Putamen (tissue), 1 donor: ENCODE results near the gene EPC2.
"Not testable (repeated sequence)": the region's sequence is repeated elsewhere in the genome, so short reads cannot be mapped to it uniquely, and the experiment has no call there.

Experiments used
- DNase-seq: peaks from one replicate; pipeline ENCODE4 v3.0.0-alpha.2; 2016; ENCODE audit warnings: low spot score

The EPC2 gene

DNA sequence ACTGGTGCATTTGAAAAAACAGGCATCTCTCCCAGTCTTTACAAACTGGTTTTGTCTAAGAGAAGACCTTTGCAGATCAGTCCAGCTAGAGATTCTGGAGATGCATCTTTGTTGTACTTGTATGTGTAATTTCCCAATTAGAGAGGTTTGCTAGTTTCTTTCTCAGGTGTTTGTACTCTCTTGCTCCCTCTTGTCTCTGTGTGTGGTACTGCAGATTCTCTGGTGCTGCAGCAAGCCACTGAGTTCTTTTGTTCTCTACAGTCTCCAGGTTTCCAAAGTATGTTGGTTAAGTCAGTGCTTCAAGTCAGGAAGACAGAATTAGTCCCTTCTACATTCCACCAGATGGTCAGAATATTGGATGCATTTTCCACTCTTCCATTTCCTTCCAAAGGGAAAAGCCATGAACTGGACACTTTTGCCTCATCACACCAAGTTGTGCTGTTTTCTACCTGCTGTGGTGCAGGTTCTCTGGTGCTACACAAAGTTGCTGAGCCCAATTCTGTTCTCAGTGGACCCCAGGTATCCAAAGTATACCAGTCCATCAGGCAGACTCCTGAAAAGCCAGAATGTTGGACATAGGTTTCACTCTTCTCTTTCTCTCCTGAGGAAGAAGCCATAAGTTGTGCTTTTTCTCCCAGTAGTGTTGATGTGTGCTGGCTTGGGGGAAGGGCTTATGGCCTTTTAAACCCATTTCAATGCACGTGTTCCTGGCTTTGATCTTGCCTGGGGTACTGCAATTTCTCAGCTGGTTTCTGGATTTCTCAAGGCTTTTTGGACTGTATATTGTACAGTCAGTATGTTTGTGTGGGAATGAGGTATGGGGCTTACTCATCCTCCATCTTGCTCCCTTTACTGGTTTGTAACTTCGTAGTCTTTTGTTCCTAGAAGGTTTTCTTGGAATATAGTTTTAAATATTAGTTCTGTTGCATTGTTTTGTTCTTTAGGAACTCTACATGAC is 29.8 kb downstream of the EPC2 start:
- DNase-seq, result no peak

DNA sequence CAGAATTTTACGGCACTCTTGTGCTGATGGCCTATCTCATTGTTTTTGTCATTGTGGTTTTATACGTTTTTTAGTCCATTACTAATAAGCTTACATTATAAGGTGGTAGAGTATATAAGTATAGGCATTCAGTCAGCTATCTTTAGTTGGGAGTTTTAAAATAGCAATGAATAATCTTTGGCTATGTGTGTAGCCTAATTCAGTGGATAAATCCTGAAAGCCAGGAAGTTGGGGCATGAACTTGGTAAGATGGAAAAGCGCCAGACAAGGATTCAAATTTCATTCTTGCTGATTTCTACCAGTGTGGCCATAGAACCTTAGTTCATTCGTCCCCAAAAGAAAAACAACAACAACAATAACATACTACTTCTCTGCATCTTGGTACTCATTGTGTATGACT is 31.2 kb downstream of the EPC2 start:
- DNase-seq, result no peak

GRCh38 chr2:148678302-148679179 is 34.0 kb downstream of the EPC2 start:
- DNase-seq, result not testable (repeated sequence)

DNA sequence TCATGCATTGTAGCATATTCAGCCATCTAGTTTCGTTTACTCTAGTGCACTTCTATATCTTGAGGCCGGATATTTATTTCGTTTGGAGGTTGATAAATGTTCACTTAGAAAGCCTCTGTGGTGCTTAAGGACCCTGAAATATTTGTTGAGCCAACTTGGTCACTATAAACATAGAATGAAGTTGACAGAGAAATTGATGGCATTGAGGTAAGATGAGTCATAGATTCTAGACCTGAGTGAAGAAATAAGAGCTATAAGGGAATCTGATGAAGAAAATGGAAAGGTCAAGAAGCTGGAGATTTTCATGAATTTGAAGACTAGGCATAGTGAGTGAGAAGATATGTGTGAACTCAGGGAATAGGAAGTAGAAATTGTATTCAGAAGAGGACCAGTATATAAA is 35.9 kb downstream of the EPC2 start:
- DNase-seq, result no peak

- no peak for DNase-seq
Observed at GRCh38 chr2:148681443-148681842, 36.9 kb downstream of the EPC2 start.

- not testable (repeated sequence) for DNase-seq
Observed at GRCh38 chr2:148681862-148682261, 37.3 kb downstream of the EPC2 start.

GRCh38 chr2:148684507-148684906 is 40.0 kb downstream of the EPC2 start:
- no peak for DNase-seq

- no peak for DNase-seq
Observed at GRCh38 chr2:148687543-148687942, 43.0 kb downstream of the EPC2 start.

- not testable (repeated sequence) for DNase-seq
Observed at GRCh38 chr2:148688011-148688410, 43.5 kb downstream of the EPC2 start.

GRCh38 chr2:148696985-148697384 is 52.4 kb downstream of the EPC2 start:
- DNase-seq, result no peak

GRCh38 chr2:148699830-148700229 is 55.3 kb downstream of the EPC2 start:
- DNase-seq, result no peak

DNA sequence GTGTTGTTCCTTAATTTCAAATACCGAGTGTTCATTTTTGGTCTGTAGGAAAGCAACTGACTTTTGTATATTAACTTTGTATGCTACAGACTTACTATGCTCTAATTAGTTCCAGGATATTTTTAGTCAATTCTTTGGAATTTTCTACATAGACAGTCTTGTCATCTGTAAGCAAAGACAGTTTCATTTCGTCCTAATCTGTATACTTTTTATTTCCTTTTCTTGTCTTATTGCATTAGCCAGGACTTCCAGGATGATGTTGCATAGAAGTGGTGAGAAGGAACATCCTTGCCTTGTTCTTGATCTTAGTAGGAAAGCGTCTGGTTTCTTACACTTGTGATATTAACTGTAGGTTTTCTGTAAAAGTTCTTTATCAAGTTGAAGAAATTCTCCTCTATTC is 56.5 kb downstream of the EPC2 start:
- no peak for DNase-seq

DNA sequence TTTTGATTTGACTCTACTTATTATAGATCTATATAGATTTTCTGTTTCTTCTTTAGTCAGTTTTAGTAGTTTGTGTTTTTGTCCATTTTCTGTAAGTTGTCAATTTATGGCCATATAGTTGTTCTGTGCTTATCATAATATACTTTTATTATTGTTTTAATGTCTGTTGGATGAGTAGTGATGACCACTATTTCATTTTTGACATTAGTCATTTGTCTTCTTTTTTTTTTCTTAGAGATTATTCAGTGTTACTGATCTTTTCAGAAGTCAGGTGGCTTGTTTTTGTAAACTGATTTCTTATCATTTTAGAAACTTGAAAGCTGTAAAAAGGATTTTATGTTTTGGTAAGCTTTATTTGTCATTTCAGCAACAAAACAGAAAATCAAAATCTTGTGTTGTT is 57.3 kb downstream of the EPC2 start:
- no peak for DNase-seq

DNA sequence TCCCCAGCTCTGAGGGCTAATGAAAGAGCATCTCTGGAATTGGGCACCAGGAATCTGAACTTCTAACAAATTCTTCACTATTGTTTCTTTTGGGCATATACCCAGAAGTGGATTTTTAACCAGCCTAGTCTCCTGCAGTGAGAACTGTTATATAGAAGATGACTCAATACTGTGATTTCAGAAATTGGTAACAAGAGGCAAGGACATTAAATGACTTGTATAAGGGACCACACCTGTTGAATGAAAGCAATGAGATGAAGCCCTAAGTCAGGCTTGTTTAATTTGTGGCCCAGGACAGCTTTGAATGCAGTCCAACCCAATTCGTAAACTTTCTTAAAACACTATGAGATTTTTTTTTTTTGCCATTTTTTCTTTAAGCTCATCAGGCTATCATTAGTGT is 57.9 kb downstream of the EPC2 start:
- DNase-seq, result no peak

GRCh38 chr2:148704247-148704646 is 59.7 kb downstream of the EPC2 start:
- DNase-seq, result no peak

GRCh38 chr2:148716378-148716920 is 71.9 kb downstream of the EPC2 start:
- no peak for DNase-seq

DNA sequence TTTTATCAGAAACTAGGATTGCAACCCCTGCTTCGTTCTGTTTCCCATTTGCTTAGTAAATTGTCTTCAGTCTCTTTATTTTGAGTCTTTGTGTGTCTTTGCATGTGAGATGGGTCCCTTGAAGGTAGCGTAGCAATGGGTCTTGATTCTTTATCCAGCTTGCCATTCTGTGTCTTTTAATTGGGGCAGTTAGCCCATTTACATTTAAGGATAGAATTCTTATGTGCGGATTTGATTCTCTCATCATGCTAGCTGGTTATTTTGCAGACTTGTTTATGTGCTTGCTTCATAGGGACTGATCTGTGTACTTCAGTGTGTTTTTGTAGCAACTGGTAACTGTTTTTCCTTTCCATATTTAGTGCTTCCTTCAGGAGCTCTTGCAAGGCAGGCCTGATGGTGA is 73.5 kb downstream of the EPC2 start:
- DNase-seq, result no peak

- DNase-seq, result no peak
Observed at GRCh38 chr2:148719195-148719749, 74.7 kb downstream of the EPC2 start.

DNA sequence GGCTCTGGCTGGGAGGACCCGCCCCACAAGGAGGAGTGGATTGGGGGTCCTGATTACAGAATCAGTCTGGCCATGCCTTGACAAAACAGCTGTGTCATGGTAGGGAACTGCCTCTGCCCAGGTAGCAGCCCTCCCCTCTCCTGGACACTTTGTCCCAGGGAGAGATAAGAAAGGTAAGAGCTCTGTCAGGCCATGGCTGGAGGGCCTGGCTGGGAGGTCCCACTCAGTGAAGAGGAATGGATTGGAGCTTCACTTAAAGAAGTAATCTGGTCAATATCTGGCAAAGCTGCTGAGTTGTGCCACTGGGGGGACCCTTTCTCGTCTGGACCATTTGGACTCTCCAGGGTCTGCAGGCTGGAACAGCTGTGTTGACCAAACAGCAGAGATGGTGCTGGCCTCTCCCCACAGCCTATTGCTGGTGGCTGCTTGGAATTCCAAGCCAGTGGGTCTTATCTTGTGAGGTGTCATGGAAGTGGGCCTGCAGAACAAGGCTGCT is 75.4 kb downstream of the EPC2 start:
- no peak for DNase-seq

DNA sequence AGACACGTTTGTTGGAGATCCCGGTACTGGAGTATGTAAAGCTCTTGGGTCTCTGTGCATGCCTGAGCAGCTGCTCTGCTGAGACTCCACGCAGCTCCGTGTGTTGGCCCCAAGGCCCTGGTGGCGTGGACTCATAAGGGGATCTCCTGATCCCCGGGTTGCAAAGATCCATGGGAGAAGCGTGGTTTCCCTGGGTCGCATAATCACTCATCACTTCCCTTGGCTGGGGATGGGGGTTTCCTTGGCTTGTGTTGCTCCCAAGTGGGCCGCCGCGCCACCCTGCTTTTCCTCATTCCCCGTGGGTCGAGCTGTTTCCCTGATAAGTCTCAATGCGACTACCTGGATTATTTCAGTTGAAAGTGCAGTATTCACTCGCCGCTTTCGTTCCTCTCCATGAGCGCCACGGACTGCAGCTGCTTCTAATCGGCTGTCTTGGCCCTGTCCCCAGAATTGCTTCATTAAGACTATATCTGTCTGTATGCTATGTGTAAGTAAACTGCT is 76.0 kb downstream of the EPC2 start:
- DNase-seq, result no peak

DNA sequence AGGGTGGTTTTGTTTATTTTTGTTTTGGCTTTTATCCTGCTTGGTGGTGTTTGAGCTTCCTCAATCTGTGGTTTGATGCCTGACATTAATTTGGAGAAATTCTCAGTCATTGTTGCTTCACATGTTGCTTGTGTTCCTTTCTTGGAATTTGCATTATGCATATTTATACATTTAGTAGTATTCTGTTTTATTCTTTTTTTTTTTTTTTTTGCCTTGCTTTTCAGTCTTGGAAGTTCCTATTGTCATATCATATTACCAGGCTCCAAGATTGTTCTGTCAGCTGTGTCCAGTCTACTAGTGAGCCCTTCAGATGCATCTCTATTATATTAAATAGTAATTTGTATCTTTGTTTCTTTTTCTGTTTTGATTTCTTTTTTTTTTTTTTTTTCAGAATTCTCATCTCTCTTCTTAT is 77.0 kb downstream of the EPC2 start:
- DNase-seq, result no peak
